Hepatocyte (in vitro differentiated cells): ENCODE results near the gene PIM3. TPM values are rescaled to one million over a fixed set of nuclear protein-coding genes. Genes with fewer than 3 reads are reported as not detected.

Experiments used
- DNase-seq: peaks from one replicate; pipeline ENCODE4 v3.0.0-alpha.2; 2016; ENCODE audit warnings: low spot score
- H2AFZ ChIP-seq: fragments of 200-600 bp; sonication (generic); 2 replicates; pipeline ENCODE4 v1.6.0; 2016; ENCODE audit warnings: antibody characterized with exemption, mild to moderate bottlenecking
- H3K27ac ChIP-seq: fragments of 200-600 bp; sonication (generic); 2 replicates; pipeline ENCODE4 v1.5.1; 2016; ENCODE audit warnings: mild to moderate bottlenecking
- H3K27me3 ChIP-seq: fragments of 200-600 bp; sonication (generic); 2 replicates; pipeline ENCODE4 v1.6.1; 2016
- H3K36me3 ChIP-seq: fragments of 200-600 bp; sonication (generic); replicated peaks from 2 replicates; pipeline ENCODE4 v1.5.1; 2016; ENCODE audit warnings: low read depth; ENCODE audit not compliant: insufficient read depth
- H3K4me1 ChIP-seq: fragments of 200-600 bp; sonication (generic); 2 replicates; pipeline ENCODE4 v1.5.1; 2016; ENCODE audit warnings: mild to moderate bottlenecking, moderate library complexity; ENCODE audit not compliant: insufficient read depth
- H3K4me2 ChIP-seq: fragments of 200-600 bp; sonication (generic); 2 replicates; pipeline ENCODE4 v1.6.0; 2016
- H3K4me3 ChIP-seq: fragments of 200-600 bp; sonication (generic); 2 replicates; pipeline ENCODE4 v1.5.1; 2016; ENCODE audit warnings: mild to moderate bottlenecking
- H3K79me2 ChIP-seq: fragments of 200-600 bp; sonication (generic); 2 replicates; pipeline ENCODE4 v1.6.0; 2017; ENCODE audit warnings: mild to moderate bottlenecking
- H3K9me2 ChIP-seq: fragments of 200-600 bp; sonication (generic); replicated peaks from 2 replicates; pipeline ENCODE4 v1.6.0; 2017; ENCODE audit warnings: mild to moderate bottlenecking; ENCODE audit not compliant: insufficient read depth
- H3K9me3 ChIP-seq: fragments of 200-600 bp; sonication (generic); 2 replicates; pipeline ENCODE4 v1.5.1; 2016; ENCODE audit warnings: low read depth, mild to moderate bottlenecking
- H4K20me1 ChIP-seq: fragments of 200-600 bp; sonication (generic); 2 replicates; pipeline ENCODE4 v1.6.0; 2016; ENCODE audit warnings: mild to moderate bottlenecking; ENCODE audit not compliant: insufficient read depth, poor library complexity, severe bottlenecking
- CTCF ChIP-seq: fragments of 200-600 bp; sonication (generic); IDR thresholded peaks from 2 replicates; pipeline ENCODE4 v1.5.1; 2016; ENCODE audit warnings: antibody characterized with exemption, mild to moderate bottlenecking; ENCODE audit not compliant: poor library complexity
- EZH2 ChIP-seq: fragments of 200-600 bp; sonication (generic); IDR thresholded peaks from 2 replicates; pipeline ENCODE4 v1.6.1; 2016; ENCODE audit warnings: antibody characterized with exemption, mild to moderate bottlenecking, borderline replicate concordance
- EZH2phosphoT487 ChIP-seq: fragments of 200-600 bp; sonication (generic); IDR thresholded peaks from one replicate; pipeline ENCODE4 v1.6.1; 2018; ENCODE audit warnings: antibody characterized with exemption, mild to moderate bottlenecking, low read depth, moderate library complexity; ENCODE audit not compliant: unreplicated experiment, severe bottlenecking
- WGBS: methylation state at CpG from one replicate; pipeline ENCODE4 v1.1.6; 2016; ENCODE audit warnings: low lambda C conversion rate; ENCODE audit errors: missing lambda C conversion rate; 5-methylcytosine and 5-hydroxymethylcytosine counted together
- polyA plus RNA-seq: library from polyadenylated mRNA; unstranded; fragments of >200 nt; fragmentation: Nextera tagmentation; extraction: Ambion mirVana; gene quantifications from 2 replicates; pipeline ENCODE4 v1.2.1, GENCODE V29; 2016
- total RNA-seq: library from RNA; depleted of rRNA; stranded (reverse); fragments of >200 nt; gene quantifications from 2 replicates; pipeline ENCODE4 v1.2.3, GENCODE V29; 2014

PIM3 gene
- total and polyA plus RNA-seq, 2 experiments from 2014 or later: 81.1 to 138 TPM

GRCh38 chr22:49920859-49921258 lies 39.7 kb upstream of the PIM3 start:
- Histone ChIP-seq H3K36me3 (no peaks in the 10 kb centered on the region), H3K4me1 (peaks cover 13% of the 10 kb centered on the region), H3K4me3 (no peak overlapping the region), H3K9me2 (no peaks in the 10 kb centered on the region), H3K27ac (no peak overlapping the region), H4K20me1 (no peaks in the 10 kb centered on the region), H3K9me3 (no peaks in the 10 kb centered on the region), H3K79me2 (peaks cover 27% of the 10 kb centered on the region), H2AFZ (no peak overlapping the region), H3K4me2 (no peak overlapping the region), H3K27me3 (no peaks in the 10 kb centered on the region)
- TF ChIP-seq EZH2phosphoT487 (no peak), CTCF (no peak), EZH2 (no peak)
- no peak for DNase-seq
- 97% methylated on average over 18 of the region's 18 CpGs for WGBS

GRCh38 chr22:49921508-49922278 lies 38.9 kb upstream of the PIM3 start:
- peaks cover 19% of the 10 kb centered on the region for H3K79me2 ChIP-seq
- DNase-seq: no peak
- H3K9me2 ChIP-seq: no peaks in the 10 kb centered on the region
- no peaks in the 10 kb centered on the region for H3K9me3 ChIP-seq
- no peak overlapping the region for H3K27ac ChIP-seq
- H3K36me3 ChIP-seq: no peaks in the 10 kb centered on the region
- no peaks in the 10 kb centered on the region for H3K27me3 ChIP-seq
- no peak for TF ChIP-seq EZH2phosphoT487
- no peak for TF ChIP-seq EZH2
- no peak for TF ChIP-seq CTCF
- H3K4me2 ChIP-seq: no peak overlapping the region
- 94% methylated on average over 35 of the region's 35 CpGs for WGBS
- no peak overlapping the region for H3K4me3 ChIP-seq
- peaks cover 13% of the 10 kb centered on the region for H3K4me1 ChIP-seq
- no peak overlapping the region for H2AFZ ChIP-seq
- H4K20me1 ChIP-seq: no peaks in the 10 kb centered on the region

- H3K4me1 ChIP-seq: peaks cover 7% of the 10 kb centered on the region
- H3K4me2 ChIP-seq: no peak overlapping the region
- 95% methylated on average over 12 of the region's 22 CpGs for WGBS
- no peaks in the 10 kb centered on the region for H3K36me3 ChIP-seq
- no peaks in the 10 kb centered on the region for H4K20me1 ChIP-seq
- H3K79me2 ChIP-seq: peaks cover 11% of the 10 kb centered on the region
- no peaks in the 10 kb centered on the region for H3K9me3 ChIP-seq
- no peaks in the 10 kb centered on the region for H3K27me3 ChIP-seq
- TF ChIP-seq EZH2phosphoT487 (no peak), EZH2 (no peak), CTCF (no peak)
- no peak overlapping the region for H2AFZ ChIP-seq
- no peak overlapping the region for H3K4me3 ChIP-seq
- H3K27ac ChIP-seq: no peak overlapping the region
- DNase-seq: no peak
- no peaks in the 10 kb centered on the region for H3K9me2 ChIP-seq
These were observed 38.1 kb upstream of the PIM3 start for GRCh38 chr22:49922484-49922883.
